HepG2 (cell line): ENCODE measurements around the gene DCC. TPM values are rescaled to one million over a fixed set of nuclear protein-coding genes. Genes with fewer than 3 reads are reported as not detected.

ENCODE experiments used
- ATAC-seq: fragments of 200-7000 bp; cut with Tn5 transposase; 3 replicates; pipeline ENCODE4 v1.9.1; 2020; ENCODE audit warnings: mild to moderate bottlenecking, moderate library complexity
- BruUV-seq: library from RNA; stranded (reverse); fragments of 400-500 nt; replicated peaks from 2 replicates; lab custom pipeline; 2021; lab: Mats Ljungman, UMichigan
- CTCF ChIA-PET: fragments of 300-600 bp; formaldehyde crosslinking; extraction: SDS; loops from one replicate; lab custom pipeline; 2021; ENCODE audit warnings: low total read pairs, inconsistent platforms, low intra/inter-chr PET ratio; lab: Yijun Ruan, JAX
- POLR2A ChIA-PET: fragments of 350-600 bp; sonication (Branson Sonifier 250); formaldehyde crosslinking; loops from one replicate; lab custom pipeline; 2020; ENCODE audit warnings: antibody characterized with exemption, inconsistent platforms; lab: Yijun Ruan, JAX
- DNase-seq: peaks from one replicate; pipeline ENCODE4 v3.0.0-alpha.2; 2015; ENCODE audit warnings: low spot score
- FAIRE-seq: peaks from 3 replicates; lab custom pipeline; 2011; peaks lifted over from hg19 to GRCh38; lab: Jason Lieb, UNC
- H2AFZ ChIP-seq: one replicate; pipeline ENCODE4 v1.6.1; 2011; ENCODE audit warnings: low read length, inconsistent platforms
- H3K27ac ChIP-seq: fragments of 300-600 bp; 3 replicates; pipeline ENCODE4 v1.8.0; 2011; ENCODE audit warnings: mixed run types, mild to moderate bottlenecking, mixed read lengths, low read length, inconsistent platforms; ENCODE audit not compliant: insufficient read depth; ENCODE audit errors: extremely low read length
- H3K27me3 ChIP-seq, 2 experiments: fragments of 200-600 bp in 1 of 2; 2 replicates in 1 of 2; 3 replicates in 1 of 2; pipeline versions ENCODE4 v1.6.0 to v1.8.0; 2011; ENCODE audit warnings: low read length in 2 of 2, mild to moderate bottlenecking in 2 of 2, moderate library complexity in 2 of 2, inconsistent platforms in 1 of 2; ENCODE audit not compliant: insufficient read depth in 2 of 2, control insufficient read depth in 1 of 2
- H3K36me3 ChIP-seq, 2 experiments: fragments of 200-600 bp in 1 of 2; replicated peaks in 1 of 2; 2 replicates in 1 of 2; 3 replicates in 1 of 2; pipeline versions ENCODE4 v1.5.1 to v1.8.0; 2011; ENCODE audit warnings: low read length in 2 of 2, inconsistent platforms in 1 of 2; ENCODE audit not compliant: insufficient read depth in 2 of 2, control insufficient read depth in 1 of 2
- H3K4me1 ChIP-seq: 2 replicates; pipeline ENCODE4 v1.5.1; 2012; ENCODE audit warnings: low read length, inconsistent platforms; ENCODE audit not compliant: insufficient read depth
- H3K4me2 ChIP-seq: 2 replicates; pipeline ENCODE4 v1.6.0; 2011; ENCODE audit warnings: low read depth, low read length, inconsistent platforms
- H3K4me3 ChIP-seq, 3 experiments: fragments of 200-600 bp in 1 of 3; sonication (generic), shearing (Covaris generic) in 1 of 3; replicated peaks in 1 of 3; 2 replicates each; pipeline ENCODE4 v1.5.1; 2011 to 2016; ENCODE audit warnings: low read length in 3 of 3, inconsistent platforms in 2 of 3, low read depth in 2 of 3, mild to moderate bottlenecking in 2 of 3, control low read depth in 1 of 3, mixed read lengths in 1 of 3; ENCODE audit not compliant: insufficient read depth in 1 of 3
- H3K79me2 ChIP-seq: one replicate; pipeline ENCODE4 v1.6.1; 2011; ENCODE audit warnings: low read length, inconsistent platforms; ENCODE audit not compliant: insufficient read depth
- H3K9ac ChIP-seq: 2 replicates; pipeline ENCODE4 v1.6.0; 2011; ENCODE audit warnings: mild to moderate bottlenecking, low read depth, low read length, inconsistent platforms; ENCODE audit not compliant: insufficient read depth
- H3K9me3 ChIP-seq: 2 replicates; pipeline ENCODE4 v1.5.1; 2012; ENCODE audit warnings: mild to moderate bottlenecking, low read length
- H4K20me1 ChIP-seq: 2 replicates; pipeline ENCODE4 v1.6.0; 2011; ENCODE audit warnings: inconsistent platforms, mild to moderate bottlenecking, low read length, moderate library complexity; ENCODE audit not compliant: insufficient read depth
- CBX5 ChIP-seq: sonication (generic); formaldehyde crosslinking; IDR thresholded peaks from 2 replicates; pipeline ENCODE4 v1.4.0; 2020; ENCODE audit warnings: missing genetic modification reagents, borderline replicate concordance
- CREBL2 ChIP-seq: sonication (generic); formaldehyde crosslinking; IDR thresholded peaks from 2 replicates; pipeline ENCODE4 v1.8.1; 2023; ENCODE audit warnings: missing genetic modification reagents, mild to moderate bottlenecking, borderline replicate concordance
- DDIT3 ChIP-seq: sonication (generic); formaldehyde crosslinking; IDR thresholded peaks from 2 replicates; pipeline ENCODE4 v1.4.0; 2020; ENCODE audit warnings: mild to moderate bottlenecking, missing genetic modification reagents
- MAFK ChIP-seq, 2 experiments: IDR thresholded peaks in 1 of 2; conservative IDR thresholded peaks in 1 of 2; 2 replicates each; pipeline ENCODE4 v1.6.1; 2011; ENCODE audit warnings: improper control_type of control experiment in 2 of 2, low read length in 2 of 2
- MED8 ChIP-seq: sonication (generic); formaldehyde crosslinking; IDR thresholded peaks from 2 replicates; pipeline ENCODE4 v1.8.1; 2023; ENCODE audit warnings: mild to moderate bottlenecking, missing genetic modification reagents; ENCODE audit not compliant: insufficient replicate concordance
- YEATS2 ChIP-seq: sonication (generic); formaldehyde crosslinking; IDR thresholded peaks from 2 replicates; pipeline ENCODE4 v1.4.0; 2020; ENCODE audit warnings: missing genetic modification reagents, borderline replicate concordance
- ZNF382 ChIP-seq: sonication (generic); formaldehyde crosslinking; IDR thresholded peaks from 2 replicates; pipeline ENCODE4 v1.5.0; 2020; ENCODE audit warnings: missing genetic modification reagents, mild to moderate bottlenecking, borderline replicate concordance
- WGBS: methylation state at CpG from one replicate; pipeline ENCODE4 v1.1.6; 2017; ENCODE audit warnings: low lambda C conversion rate; 5-methylcytosine and 5-hydroxymethylcytosine counted together
- in situ Hi-C: cut with HindIII; loops from 2 replicates; pipeline ENCODE4 v1.10.0; 2017; ENCODE audit warnings: low pct_unique_long_range_greater_than_20kb; ENCODE audit not compliant: extremely low pct_ligation_motif_present
- intact Hi-C: fragments of 100-400 bp; cut with micrococcal nuclease; formaldehyde crosslinking; loops from one replicate; pipeline ENCODE4 v1.10.0; 2022; ENCODE audit not compliant: unreplicated experiment
- polyA plus RNA-seq, 8 experiments: library from polyadenylated mRNA; depleted of rRNA in 3 of 8; stranded (reverse) in 7 of 8; unstranded in 1 of 8; fragments of >200 nt; fragmentation: Illumina TruSeq in 4 of 8; extraction: Trizol in 4 of 8; gene quantifications; 2 replicates each; pipeline versions ENCODE4 v1.2.1 to v1.2.3, GENCODE V29; 2011 to 2016; ENCODE audit warnings: low read depth in 4 of 8, missing spikeins in 1 of 8, mixed read lengths in 1 of 8; ENCODE audit not compliant: insufficient read depth in 1 of 8
- total RNA-seq, 5 experiments: library from RNA; depleted of rRNA; stranded (reverse); fragments of >200 nt; fragmentation: Illumina TruSeq; extraction: Trizol; gene quantifications; 2 replicates each; pipeline ENCODE4 v1.2.3, GENCODE V29; 2016; ENCODE audit warnings: low read depth in 1 of 5
- TF ChIP-seq, protein P1 (sequence below): sonication (generic); formaldehyde crosslinking; IDR thresholded peaks from 2 replicates; pipeline ENCODE4 v1.4.0; 2020; ENCODE audit warnings: mild to moderate bottlenecking, missing genetic modification reagents, borderline replicate concordance
- TF ChIP-seq, protein P2 (sequence below): sonication (generic); formaldehyde crosslinking; IDR thresholded peaks from 2 replicates; pipeline ENCODE4 v1.4.0; 2020; ENCODE audit warnings: low read depth, missing genetic modification reagents

DCC gene
- total and polyA plus RNA-seq, 2 of the 13 experiments (the other 11 are each of a cell fraction or from before 2014, with no cell fraction given) = not detected

GRCh38 chr18:53544917-53545316, 1204.9 kb downstream of the DCC start:
- 3% methylated on average over 3 of the region's 3 CpGs for WGBS
- no peak for FAIRE-seq
- CTCF ChIA-PET = no interaction called here

DNA sequence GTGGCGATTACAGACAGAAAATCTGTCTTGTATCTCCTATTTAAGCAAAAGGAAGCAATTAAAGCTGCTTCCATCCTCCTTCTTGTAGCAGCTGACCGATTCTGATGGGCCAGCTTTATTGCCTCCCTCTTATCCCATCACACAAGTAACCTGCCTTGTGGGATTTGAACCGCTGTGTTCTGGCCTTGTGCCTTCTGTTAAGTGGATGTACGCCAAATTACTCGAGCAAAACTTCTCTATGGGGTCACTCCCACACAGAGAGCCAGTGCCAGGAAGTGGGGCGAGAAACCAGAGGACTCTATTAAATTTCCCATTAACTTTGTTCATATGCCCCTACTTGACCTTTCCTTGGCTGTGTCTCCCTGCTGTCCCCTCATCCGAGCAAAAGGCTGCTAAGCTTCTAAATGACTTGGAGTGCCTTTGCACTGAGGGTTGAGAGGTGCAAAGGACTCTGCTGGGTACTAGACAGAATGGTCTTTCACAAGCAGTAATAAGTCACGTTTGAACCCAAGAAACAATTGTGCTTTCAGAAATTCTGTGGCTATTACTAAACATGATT, 1212.0 kb downstream of the DCC start:
- no peak overlapping the region for H2AFZ ChIP-seq
- BruUV-seq = no TSS peak
- no peak for DNase-seq
- ChIA-PET POLR2A (no interaction called here), CTCF (no interaction called here)
- H3K36me3 ChIP-seq = no peaks in the 10 kb centered on the region
- intact Hi-C loops (no loop called here), in situ Hi-C loops (no loop called here)
- WGBS = under 1% methylated on average over 8 of the region's 8 CpGs
- no peak overlapping the region for H3K27ac ChIP-seq
- H3K4me3 ChIP-seq = no peak overlapping the region
- H3K4me1 ChIP-seq = no peaks in the 10 kb centered on the region
- H3K27me3 ChIP-seq = no peaks in the 10 kb centered on the region
- H4K20me1 ChIP-seq = no peaks in the 10 kb centered on the region
- no peak overlapping the region for H3K9ac ChIP-seq
- H3K9me3 ChIP-seq = peaks cover 13% of the 10 kb centered on the region
- FAIRE-seq = no peak
- H3K79me2 ChIP-seq = no peaks in the 10 kb centered on the region
- H3K4me2 ChIP-seq = no peak overlapping the region
- no peak for ATAC-seq
- TF ChIP-seq YEATS2 (CRISPR knock-in tag) (no peak), ZNF382 (CRISPR knock-in tag) (no peak), MAFK (conservative IDR thresholded peaks at IDR 0.05 in 1 of 2, IDR thresholded peaks at IDR 0.05 in 1 of 2; ENCODE audit: low read length in 2 of 2) (no peak), DDIT3 (no peak), MED8 (CRISPR knock-in tag) (no peak), CREBL2 (CRISPR knock-in tag) (no peak), CBX5 (CRISPR knock-in tag) (no peak)
- TF ChIP-seq, protein P1, sequence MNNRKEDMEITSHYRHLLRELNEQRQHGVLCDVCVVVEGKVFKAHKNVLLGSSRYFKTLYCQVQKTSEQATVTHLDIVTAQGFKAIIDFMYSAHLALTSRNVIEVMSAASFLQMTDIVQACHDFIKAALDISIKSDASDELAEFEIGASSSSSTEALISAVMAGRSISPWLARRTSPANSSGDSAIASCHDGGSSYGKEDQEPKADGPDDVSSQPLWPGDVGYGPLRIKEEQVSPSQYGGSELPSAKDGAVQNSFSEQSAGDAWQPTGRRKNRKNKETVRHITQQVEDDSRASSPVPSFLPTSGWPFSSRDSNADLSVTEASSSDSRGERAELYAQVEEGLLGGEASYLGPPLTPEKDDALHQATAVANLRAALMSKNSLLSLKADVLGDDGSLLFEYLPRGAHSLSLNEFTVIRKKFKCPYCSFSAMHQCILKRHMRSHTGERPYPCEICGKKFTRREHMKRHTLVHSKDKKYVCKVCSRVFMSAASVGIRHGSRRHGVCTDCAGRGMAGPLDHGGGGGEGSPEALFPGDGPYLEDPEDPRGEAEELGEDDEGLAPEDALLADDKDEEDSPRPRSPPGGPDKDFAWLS (CRISPR knock-in tag) = no peak

More at GRCh38 chr18:53544917-53545316, 1204.9 kb downstream of the DCC start:
- Histone ChIP-seq H3K9me3 (peaks cover 27% of the 10 kb centered on the region), H3K36me3 (no peaks in the 10 kb centered on the region), H3K27ac (no peak overlapping the region), H2AFZ (no peak overlapping the region), H3K4me2 (no peak overlapping the region), H3K4me1 (no peaks in the 10 kb centered on the region), H3K4me3 (no peak overlapping the region), H3K79me2 (no peaks in the 10 kb centered on the region), H3K27me3 (no peaks in the 10 kb centered on the region), H3K9ac (no peak overlapping the region), H4K20me1 (no peaks in the 10 kb centered on the region)
- intact Hi-C loops (no loop called here), in situ Hi-C loops (no loop called here)
- TF ChIP-seq, protein P2, sequence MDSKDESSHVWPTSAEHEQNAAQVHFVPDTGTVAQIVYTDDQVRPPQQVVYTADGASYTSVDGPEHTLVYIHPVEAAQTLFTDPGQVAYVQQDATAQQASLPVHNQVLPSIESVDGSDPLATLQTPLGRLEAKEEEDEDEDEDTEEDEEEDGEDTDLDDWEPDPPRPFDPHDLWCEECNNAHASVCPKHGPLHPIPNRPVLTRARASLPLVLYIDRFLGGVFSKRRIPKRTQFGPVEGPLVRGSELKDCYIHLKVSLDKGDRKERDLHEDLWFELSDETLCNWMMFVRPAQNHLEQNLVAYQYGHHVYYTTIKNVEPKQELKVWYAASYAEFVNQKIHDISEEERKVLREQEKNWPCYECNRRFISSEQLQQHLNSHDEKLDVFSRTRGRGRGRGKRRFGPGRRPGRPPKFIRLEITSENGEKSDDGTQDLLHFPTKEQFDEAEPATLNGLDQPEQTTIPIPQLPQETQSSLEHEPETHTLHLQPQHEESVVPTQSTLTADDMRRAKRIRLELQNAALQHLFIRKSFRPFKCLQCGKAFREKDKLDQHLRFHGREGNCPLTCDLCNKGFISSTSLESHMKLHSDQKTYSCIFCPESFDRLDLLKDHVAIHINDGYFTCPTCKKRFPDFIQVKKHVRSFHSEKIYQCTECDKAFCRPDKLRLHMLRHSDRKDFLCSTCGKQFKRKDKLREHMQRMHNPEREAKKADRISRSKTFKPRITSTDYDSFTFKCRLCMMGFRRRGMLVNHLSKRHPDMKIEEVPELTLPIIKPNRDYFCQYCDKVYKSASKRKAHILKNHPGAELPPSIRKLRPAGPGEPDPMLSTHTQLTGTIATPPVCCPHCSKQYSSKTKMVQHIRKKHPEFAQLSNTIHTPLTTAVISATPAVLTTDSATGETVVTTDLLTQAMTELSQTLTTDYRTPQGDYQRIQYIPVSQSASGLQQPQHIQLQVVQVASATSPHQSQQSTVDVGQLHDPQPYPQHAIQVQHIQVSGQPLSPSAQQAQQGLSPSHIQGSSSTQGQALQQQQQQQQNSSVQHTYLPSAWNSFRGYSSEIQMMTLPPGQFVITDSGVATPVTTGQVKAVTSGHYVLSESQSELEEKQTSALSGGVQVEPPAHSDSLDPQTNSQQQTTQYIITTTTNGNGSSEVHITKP = no peak
- POLR2A ChIA-PET = no interaction called here
- no TSS peak for BruUV-seq
- ATAC-seq (no peak), DNase-seq (no peak)
